Kidney glomerular epithelial cell (primary cell): Measurements from ENCODE around the gene ROBO1.
A peak's percentile ranks its signal among the peaks of the same experiment; 100 is the strongest.

Experiments
- DNase-seq: peaks from one replicate; lab custom pipeline; 2025; lab: John Stamatoyannopoulos, UW

Gene ROBO1

GRCh38 chr3:79012530-79012913 lies 755.3 kb downstream of the ROBO1 start:
- no peak for DNase-seq

- no peak for DNase-seq
Observed at GRCh38 chr3:79011821-79012529, 755.8 kb downstream of the ROBO1 start.

- DNase-seq: no peak
Observed at GRCh38 chr3:79009861-79010260, 757.9 kb downstream of the ROBO1 start.

- no peak for DNase-seq
Observed at GRCh38 chr3:79006077-79006476, 761.7 kb downstream of the ROBO1 start.

- no peak for DNase-seq
Observed at GRCh38 chr3:79005084-79005483, 762.7 kb downstream of the ROBO1 start.

- no peak for DNase-seq
Observed at GRCh38 chr3:79003994-79004393, 763.8 kb downstream of the ROBO1 start.

- no peak for DNase-seq
Observed at GRCh38 chr3:79002465-79003372, 765.1 kb downstream of the ROBO1 start.

GRCh38 chr3:79001255-79001654 lies 766.5 kb downstream of the ROBO1 start:
- DNase-seq: no peak

- DNase-seq: no peak
Observed at GRCh38 chr3:78999139-78999538, 768.7 kb downstream of the ROBO1 start.

- DNase-seq: no peak
Observed at GRCh38 chr3:78995087-78995486, 772.7 kb downstream of the ROBO1 start.

GRCh38 chr3:78994174-78995027 lies 773.4 kb downstream of the ROBO1 start:
- DNase-seq: no peak

- DNase-seq: no peak
Observed at GRCh38 chr3:78993375-78993774, 774.4 kb downstream of the ROBO1 start.

- DNase-seq: no peak
Observed at GRCh38 chr3:78992830-78993229, 775.0 kb downstream of the ROBO1 start.

- no peak for DNase-seq
Observed at GRCh38 chr3:78992400-78992799, 775.4 kb downstream of the ROBO1 start.

- DNase-seq: no peak
Observed at GRCh38 chr3:78991656-78992055, 776.1 kb downstream of the ROBO1 start.

- no peak for DNase-seq
Observed at GRCh38 chr3:78990156-78990555, 777.6 kb downstream of the ROBO1 start.

GRCh38 chr3:78988324-78988723 lies 779.5 kb downstream of the ROBO1 start:
- peak; percentile 27 for DNase-seq

GRCh38 chr3:78986416-78987101 lies 781.2 kb downstream of the ROBO1 start:
- DNase-seq: no peak

- no peak for DNase-seq
Observed at GRCh38 chr3:78985981-78986380, 781.8 kb downstream of the ROBO1 start.

GRCh38 chr3:78979028-78979427 lies 788.8 kb downstream of the ROBO1 start:
- DNase-seq: no peak

GRCh38 chr3:78978037-78978436 lies 789.8 kb downstream of the ROBO1 start:
- DNase-seq: peak; percentile 15

- DNase-seq: no peak
Observed at GRCh38 chr3:78977073-78977472, 790.7 kb downstream of the ROBO1 start.
